Skin of body (tissue), 2 donors: Measurements from ENCODE around the gene KCNA10. TPM values are rescaled to one million over a fixed set of nuclear protein-coding genes. Genes with fewer than 3 reads are reported as not detected.

ENCODE experiments used
- DNase-seq: peaks from one replicate; lab custom pipeline; 2025; lab: John Stamatoyannopoulos, UW
- total RNA-seq: library from RNA; depleted of rRNA; stranded (reverse); fragments of >200 nt; gene quantifications from one replicate; pipeline ENCODE4 v1.2.3, GENCODE V29; 2014

Gene KCNA10
- total RNA-seq, 1 donor from 2014 or later = not detected

DNA sequence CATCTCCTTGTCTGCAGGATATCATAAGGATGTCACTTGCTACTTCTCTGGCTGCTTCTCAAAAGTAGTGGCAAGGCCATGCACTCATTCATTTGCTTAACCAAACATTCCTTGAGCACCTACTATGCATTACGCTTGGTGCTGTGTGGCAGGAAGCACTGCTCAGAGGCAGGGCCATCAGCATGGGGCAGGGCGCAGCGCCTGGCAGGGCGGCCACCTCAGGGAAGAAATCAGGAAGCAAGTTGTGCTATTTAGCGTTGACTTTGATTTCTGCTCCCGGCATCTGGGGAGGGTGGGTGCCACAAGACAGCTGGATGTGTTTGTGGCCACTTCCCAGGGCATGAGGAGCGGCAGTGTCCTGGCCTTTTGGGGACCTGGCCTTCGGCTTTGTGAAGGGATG is 40.1 kb downstream of the KCNA10 start:
- DNase-seq = no peak

DNA sequence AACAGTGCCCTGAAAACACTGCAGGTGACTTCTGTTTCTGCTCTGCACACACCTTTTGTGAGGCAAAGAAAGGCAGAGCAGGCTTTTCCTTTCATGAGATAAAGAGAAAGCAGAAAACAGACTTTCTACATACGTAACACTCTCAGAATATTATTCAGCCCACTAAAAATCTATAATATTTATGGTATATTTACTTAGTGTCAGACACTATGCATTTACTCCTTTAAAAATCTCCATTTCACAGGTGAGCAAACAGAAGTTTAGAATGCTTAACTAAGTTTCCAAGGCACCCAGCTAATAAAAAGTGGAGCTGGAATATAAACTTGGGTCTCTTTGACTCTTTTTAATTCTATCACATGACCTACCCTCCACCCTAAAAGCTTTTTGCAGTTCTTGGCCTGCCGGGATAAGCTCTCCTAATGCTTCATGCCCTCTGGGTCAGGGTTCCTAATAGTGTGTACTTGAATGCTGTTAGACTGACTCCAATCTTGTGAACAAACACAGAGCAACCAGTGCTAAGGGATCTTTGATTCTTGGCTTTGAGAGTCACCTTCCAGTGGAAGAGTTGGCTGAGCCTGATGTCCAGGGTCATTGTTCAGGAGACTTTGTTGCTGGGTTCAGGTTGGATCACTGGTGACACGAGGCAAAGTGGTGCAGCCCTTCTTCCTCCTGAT is 40.9 kb downstream of the KCNA10 start:
- DNase-seq = no peak

GRCh38 chr1:110477445-110477957 is 41.5 kb downstream of the KCNA10 start:
- no peak for DNase-seq

GRCh38 chr1:110477041-110477440 is 41.9 kb downstream of the KCNA10 start:
- DNase-seq = no peak

DNA sequence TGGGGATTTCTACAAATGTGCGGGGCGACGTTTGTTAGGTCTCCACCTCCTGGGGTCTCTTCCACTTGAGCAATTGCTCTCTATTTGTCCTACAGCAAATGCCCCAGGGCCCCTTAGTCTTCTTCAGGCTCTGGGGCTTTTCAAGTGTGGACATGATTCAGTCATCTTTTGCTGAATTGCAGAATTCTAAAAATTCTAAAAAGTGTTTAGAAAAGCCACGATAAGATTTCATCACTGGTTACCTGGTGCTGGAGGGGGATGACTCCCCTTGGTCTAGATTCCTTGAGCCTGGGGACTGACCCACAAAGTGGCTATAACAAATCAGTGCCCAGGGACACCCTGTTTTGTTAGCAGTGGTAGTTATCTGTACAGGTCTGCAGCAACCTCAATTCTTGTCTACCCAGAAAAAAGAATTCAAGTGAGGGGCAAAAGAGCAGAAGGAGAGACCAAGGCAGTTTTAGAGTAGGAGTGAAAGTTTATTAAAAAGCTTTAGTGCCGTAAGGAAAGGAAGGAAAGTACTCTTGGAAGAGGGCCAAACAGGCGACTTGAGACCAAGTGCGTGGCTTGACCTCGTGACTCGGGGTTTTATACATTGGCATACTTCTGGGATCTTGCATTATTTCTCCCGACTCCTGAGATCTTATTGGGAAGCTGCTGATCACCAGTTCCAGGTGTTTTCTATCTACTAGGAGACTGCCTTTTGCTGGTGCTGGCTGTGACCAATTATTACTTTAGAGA is 42.8 kb downstream of the KCNA10 start:
- DNase-seq = no peak

DNA sequence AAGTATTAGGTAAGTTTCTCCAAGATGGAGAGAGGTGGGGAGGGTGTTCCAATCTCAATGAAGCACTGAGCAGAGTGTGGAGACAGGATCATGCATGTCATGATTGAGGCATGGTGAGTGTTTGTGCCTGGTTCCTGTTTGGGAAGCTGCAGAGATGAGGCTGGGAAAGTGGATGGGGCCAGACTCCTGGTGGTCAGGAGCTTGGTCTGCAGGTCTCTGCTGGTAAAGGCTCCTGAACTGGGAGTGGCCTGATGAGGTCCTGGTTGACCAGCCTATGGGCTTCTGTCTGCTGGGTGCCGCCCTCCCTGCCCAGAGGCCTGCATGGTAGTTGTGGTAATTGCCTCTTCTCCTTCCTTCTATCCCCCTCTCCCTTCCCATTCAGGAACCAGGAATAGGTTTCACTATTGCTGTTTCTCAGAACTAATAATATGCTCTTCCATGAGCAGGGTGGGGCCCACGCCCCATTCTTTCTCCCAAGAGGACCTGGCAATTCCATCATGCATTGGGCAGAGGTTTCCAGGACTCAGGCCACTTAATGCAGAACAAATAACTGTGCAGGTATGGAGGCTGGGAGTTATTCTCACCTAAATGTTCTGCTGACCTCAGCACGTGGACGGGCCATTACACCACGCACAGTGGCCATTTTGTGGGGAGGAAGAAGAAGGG is 43.5 kb downstream of the KCNA10 start:
- no peak for DNase-seq

- no peak for DNase-seq
Observed at GRCh38 chr1:110474444-110474843, 44.5 kb downstream of the KCNA10 start.

DNA sequence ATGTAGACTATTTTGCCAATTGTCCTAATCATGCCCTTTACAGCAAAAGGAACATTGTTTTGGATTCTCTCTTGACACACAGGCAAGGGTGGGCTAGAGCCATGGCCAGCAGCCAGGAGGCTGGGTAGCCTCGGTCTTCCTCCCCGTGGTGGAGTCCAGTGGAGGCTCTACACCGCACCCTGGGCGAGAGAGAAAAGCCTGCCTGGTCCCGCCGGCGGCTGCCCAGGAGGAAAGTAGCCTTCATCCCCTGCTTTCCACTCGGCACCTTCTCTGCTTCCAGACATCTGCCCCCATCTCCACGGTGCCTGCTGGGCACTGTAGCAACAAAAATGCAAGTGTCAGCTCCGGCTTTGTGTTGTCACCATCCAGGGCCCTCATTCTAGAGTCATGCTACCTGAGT is 46.4 kb downstream of the KCNA10 start:
- DNase-seq = no peak

DNA sequence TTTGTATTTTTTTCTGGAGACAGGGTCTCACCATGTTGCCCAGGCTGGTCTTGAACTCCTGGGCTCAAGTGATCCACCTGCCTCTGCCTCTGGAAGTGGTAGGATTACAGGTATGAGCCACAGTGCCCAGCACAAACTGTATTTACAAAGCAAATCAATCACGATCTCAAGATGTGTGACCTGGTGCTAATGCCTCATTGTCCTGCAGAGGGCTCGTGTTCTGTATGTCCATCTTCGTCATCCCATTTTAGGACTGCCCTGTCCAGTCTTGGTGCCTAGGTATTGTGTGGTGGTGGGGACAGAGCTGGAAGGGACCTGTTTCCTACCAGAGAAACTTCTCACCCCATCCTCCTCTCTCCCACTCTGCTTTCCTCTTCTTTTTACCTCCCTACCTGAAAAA is 47.8 kb downstream of the KCNA10 start:
- DNase-seq = no peak

Other genes with a start within 250 kb of the KCNA10 start
- gene RBM15, start 179.8 kb downstream of the KCNA10 start, total RNA-seq = 33.9 TPM
- gene SLC16A4, start 128.1 kb downstream of the KCNA10 start, total RNA-seq = 3.1 TPM
- gene LAMTOR5, start 111.5 kb downstream of the KCNA10 start, total RNA-seq = 41.3 TPM
- not detected for gene PROK1, start 68.0 kb downstream of the KCNA10 start, total RNA-seq
- 0.79 TPM for gene KCNA2, start 87.2 kb upstream of the KCNA10 start, total RNA-seq
- gene KCNA3, start 155.8 kb upstream of the KCNA10 start, total RNA-seq = 0.30 TPM